K562 (cell line): ENCODE data around the gene ARHGEF38. TPM values are rescaled to one million over a fixed set of nuclear protein-coding genes. Genes with fewer than 3 reads are reported as not detected.

ENCODE experiments used
- ADNP ChIP-seq: fragments of 200-800 bp; sonication (Bioruptor generic); IDR thresholded peaks from 2 replicates; pipeline ENCODE4 v1.6.1; 2016; ENCODE audit warnings: missing genetic modification characterization, missing compliant biosample characterization
- CAMTA2 ChIP-seq: fragments of 250-450 bp; sonication (Bioruptor Pico); conservative IDR thresholded peaks from 2 replicates; pipeline ENCODE4 v1.5.1; 2022
- CBFA2T2 ChIP-seq: fragments of 450-650 bp; conservative IDR thresholded peaks from 2 replicates; pipeline ENCODE4 v1.6.1; 2017; ENCODE audit warnings: mild to moderate bottlenecking
- ERF ChIP-seq: fragments of 450-650 bp; formaldehyde crosslinking; IDR thresholded peaks from 2 replicates; pipeline ENCODE4 v1.4.0; 2020; ENCODE audit warnings: mild to moderate bottlenecking, mixed read lengths
- HDAC8 ChIP-seq: fragments of 450-650 bp; IDR thresholded peaks from 2 replicates; pipeline ENCODE4 v1.6.1; 2016; ENCODE audit warnings: mild to moderate bottlenecking, missing genetic modification characterization, moderate library complexity, missing compliant biosample characterization
- HDGF ChIP-seq: fragments of 450-650 bp; IDR thresholded peaks from 2 replicates; pipeline ENCODE4 v1.6.1; 2016
- L3MBTL2 ChIP-seq: fragments of 450-650 bp; IDR thresholded peaks from 2 replicates; pipeline ENCODE4 v1.6.1; 2016; ENCODE audit warnings: mild to moderate bottlenecking, moderate library complexity
- MEIS2 ChIP-seq: fragments of 450-650 bp; IDR thresholded peaks from 2 replicates; pipeline ENCODE4 v1.6.1; 2014; ENCODE audit warnings: mild to moderate bottlenecking; ENCODE audit not compliant: partially characterized antibody
- NCOA4 ChIP-seq: fragments of 450-650 bp; IDR thresholded peaks from 2 replicates; pipeline ENCODE4 v1.6.1; 2018; ENCODE audit warnings: mild to moderate bottlenecking; ENCODE audit not compliant: partially characterized antibody
- NFRKB ChIP-seq: fragments of 450-650 bp; IDR thresholded peaks from 2 replicates; pipeline ENCODE4 v1.6.1; 2016; ENCODE audit warnings: low read depth
- PCBP1 ChIP-seq: fragments of 200-400 bp; formaldehyde crosslinking; IDR thresholded peaks from 2 replicates; pipeline ENCODE4 v1.6.1; 2018; ENCODE audit warnings: mild to moderate bottlenecking, low read depth, low read length; ENCODE audit not compliant: poor library complexity, severe bottlenecking
- PML ChIP-seq: IDR thresholded peaks from 2 replicates; pipeline ENCODE4 v1.6.1; 2012; ENCODE audit warnings: low read length, inconsistent platforms
- SNRNP70 ChIP-seq: fragments of 200-400 bp; formaldehyde crosslinking; optimal IDR thresholded peaks from 2 replicates; pipeline ENCODE3; 2017; ENCODE audit warnings: low read depth, low read length
- SRF ChIP-seq, 2 experiments: fragments of 250-450, 450-650 bp in 1 of 2; sonication (Bioruptor Pico) in 1 of 2; sonication (generic) in 1 of 2; formaldehyde crosslinking; IDR thresholded peaks; 2 replicates each; pipeline versions ENCODE4 v1.5.0 to v1.5.1; 2020 to 2022; ENCODE audit warnings: mild to moderate bottlenecking in 1 of 2, missing genetic modification reagents in 1 of 2
- ZNF124 ChIP-seq: sonication (generic); formaldehyde crosslinking; IDR thresholded peaks from 2 replicates; pipeline ENCODE4 v1.8.1; 2022; ENCODE audit warnings: missing genetic modification reagents
- ZNF140 ChIP-seq: fragments of 250-450 bp; sonication (Bioruptor Pico); IDR thresholded peaks from 2 replicates; pipeline ENCODE4 v1.8.0; 2021; ENCODE audit warnings: moderate library complexity, mild to moderate bottlenecking, inconsistent platforms
- ZNF263 ChIP-seq: sonication (generic); formaldehyde crosslinking; IDR thresholded peaks from 2 replicates; pipeline ENCODE4 v1.8.0; 2022; ENCODE audit warnings: mild to moderate bottlenecking, missing genetic modification reagents, borderline replicate concordance
- ZNF586 ChIP-seq: fragments of 450-650 bp; formaldehyde crosslinking; conservative IDR thresholded peaks from 2 replicates; pipeline ENCODE4 v1.4.0; 2020; ENCODE audit warnings: mild to moderate bottlenecking, moderate library complexity
- ZNF717 ChIP-seq: fragments of 250-450 bp; sonication (Bioruptor Pico); IDR thresholded peaks from 2 replicates; pipeline ENCODE4 v1.5.0; 2021
- polyA plus RNA-seq, 8 experiments: library from polyadenylated mRNA; depleted of rRNA in 4 of 8; stranded (reverse) in 5 of 8; unstranded in 3 of 8; fragments of >200 nt; fragmentation: Nextera tagmentation in 2 of 8; fragmentation: Illumina TruSeq in 1 of 8; extraction: Ambion mirVana in 2 of 8; extraction: Trizol in 1 of 8; gene quantifications; 2 replicates each; pipeline versions ENCODE4 v1.2.1 to v1.2.3, GENCODE V29; 2011 to 2014; ENCODE audit warnings: inconsistent platforms in 1 of 8, missing spikeins in 1 of 8
- total RNA-seq, 7 experiments: library from RNA; depleted of rRNA in 6 of 7; stranded (reverse); fragments of >200 nt in 6 of 7; fragmentation: Illumina TruSeq in 2 of 7; extraction: Trizol in 2 of 7; gene quantifications; 2 replicates each; pipeline versions ENCODE4 v1.2.1 to v1.2.3, GENCODE V29; 2011 to 2021; ENCODE audit warnings: low replicate concordance in 1 of 7
- TF ChIP-seq, protein P1 (sequence below), 2 experiments: IDR thresholded peaks; 2 replicates each; pipeline ENCODE4 v1.6.1; 2011; ENCODE audit warnings: borderline replicate concordance in 1 of 2, control low read depth in 1 of 2, low read depth in 1 of 2, low read length in 1 of 2, mild to moderate bottlenecking in 1 of 2, mixed read lengths in 1 of 2, moderate library complexity in 1 of 2; ENCODE audit not compliant: insufficient read depth in 1 of 2, insufficient read length in 1 of 2, poor library complexity in 1 of 2, severe bottlenecking in 1 of 2; ENCODE audit errors: extremely low read depth in 1 of 2
- TF ChIP-seq, protein P2 (sequence below): fragments of 450-650 bp; formaldehyde crosslinking; conservative IDR thresholded peaks from 2 replicates; pipeline ENCODE4 v1.4.0; 2022; ENCODE audit warnings: mild to moderate bottlenecking, missing genetic modification characterization
- TF ChIP-seq, protein P3 (sequence below), 2 experiments: fragments of 450-650 bp; IDR thresholded peaks; 2 replicates each; pipeline ENCODE4 v1.6.1; 2018; ENCODE audit warnings: mild to moderate bottlenecking in 2 of 2, low read depth in 1 of 2; ENCODE audit not compliant: partially characterized antibody in 2 of 2

Gene ARHGEF38
- total and polyA plus RNA-seq, 9 of the 15 experiments (the other 6 are each of a cell fraction or from before 2014, with no cell fraction given), result 0.17 TPM; not detected in 8

DNA sequence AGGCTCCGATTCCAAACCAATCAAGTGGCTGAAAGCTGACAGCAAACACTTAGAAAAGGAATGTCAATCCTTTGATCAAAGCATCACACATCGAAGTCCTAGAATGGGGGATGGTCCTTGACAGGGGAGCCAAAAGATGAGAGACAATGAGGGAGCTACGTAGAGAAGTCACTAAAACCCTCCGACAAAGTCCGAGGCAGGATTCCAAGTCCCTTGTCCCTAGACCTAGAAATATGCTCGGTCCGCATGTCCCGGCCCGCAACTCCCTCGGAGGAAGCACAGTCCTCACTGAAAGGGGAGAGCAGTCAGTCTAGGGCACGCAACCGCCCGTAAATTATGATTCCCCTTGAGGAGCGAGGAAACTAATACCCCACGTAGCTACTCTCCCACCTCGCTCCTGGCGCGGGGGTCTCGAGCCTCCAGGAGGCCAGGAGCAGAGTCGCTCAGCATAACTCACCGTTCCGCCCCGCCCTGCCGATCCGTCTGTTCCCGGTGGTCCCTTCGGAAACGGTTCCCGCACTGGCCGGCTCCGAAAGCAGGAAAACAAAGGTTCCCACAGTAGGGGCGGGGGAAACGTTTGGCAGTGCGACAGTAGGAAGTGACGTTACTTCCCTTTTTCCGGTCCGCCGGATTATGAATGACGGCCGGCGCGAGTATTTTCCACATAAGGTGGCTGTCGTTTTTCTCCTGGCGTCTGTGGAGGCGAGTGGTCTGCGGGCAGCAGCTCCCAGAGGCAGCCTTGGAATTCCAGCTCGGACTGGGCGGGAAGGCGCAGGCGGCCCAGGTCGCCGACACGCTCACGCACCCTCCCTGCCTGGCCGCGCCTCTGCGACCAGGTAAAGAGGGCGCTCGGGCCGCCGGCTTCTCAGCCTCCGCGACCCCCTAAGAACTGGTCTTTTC lies 156.0 kb downstream of the ARHGEF38 start, which contains the start of the genes GSTCD and INTS12 (continued):
- TF ChIP-seq CAMTA2, result no peak
- TF ChIP-seq ZNF586 (CRISPR knock-in tag), result no peak
- TF ChIP-seq HDAC8 (tag), result 0 out of 2 replicates have a peak, but pooled peaks have one; percentile 33
- no peak for TF ChIP-seq ZNF717 (CRISPR knock-in tag)
- TF ChIP-seq ZNF263, result peak; percentile 71; the same call in 1 of the 2 replicates
- no peak for TF ChIP-seq SRF (CRISPR knock-in tag; IDR thresholded peaks at IDR 0.05)
- TF ChIP-seq PCBP1, result no peak
- no peak for TF ChIP-seq CBFA2T2
- TF ChIP-seq MEIS2, result peak; percentile 40
- peak; percentile 80 for TF ChIP-seq PML
- TF ChIP-seq, protein P1, sequence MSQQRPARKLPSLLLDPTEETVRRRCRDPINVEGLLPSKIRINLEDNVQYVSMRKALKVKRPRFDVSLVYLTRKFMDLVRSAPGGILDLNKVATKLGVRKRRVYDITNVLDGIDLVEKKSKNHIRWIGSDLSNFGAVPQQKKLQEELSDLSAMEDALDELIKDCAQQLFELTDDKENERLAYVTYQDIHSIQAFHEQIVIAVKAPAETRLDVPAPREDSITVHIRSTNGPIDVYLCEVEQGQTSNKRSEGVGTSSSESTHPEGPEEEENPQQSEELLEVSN (IDR thresholded peaks at IDR 0.05; ENCODE audit: borderline replicate concordance in 1 of 2, extremely low read depth in 1 of 2, insufficient read depth in 1 of 2, insufficient read length in 1 of 2, low read depth in 1 of 2, low read length in 1 of 2, poor library complexity in 1 of 2, severe bottlenecking in 1 of 2), result peak; percentile 32 to 62
- no peak for TF ChIP-seq NCOA4
- TF ChIP-seq ADNP, result no peak
- no peak for TF ChIP-seq SNRNP70
- no peak for TF ChIP-seq HDGF
- TF ChIP-seq, protein P2, sequence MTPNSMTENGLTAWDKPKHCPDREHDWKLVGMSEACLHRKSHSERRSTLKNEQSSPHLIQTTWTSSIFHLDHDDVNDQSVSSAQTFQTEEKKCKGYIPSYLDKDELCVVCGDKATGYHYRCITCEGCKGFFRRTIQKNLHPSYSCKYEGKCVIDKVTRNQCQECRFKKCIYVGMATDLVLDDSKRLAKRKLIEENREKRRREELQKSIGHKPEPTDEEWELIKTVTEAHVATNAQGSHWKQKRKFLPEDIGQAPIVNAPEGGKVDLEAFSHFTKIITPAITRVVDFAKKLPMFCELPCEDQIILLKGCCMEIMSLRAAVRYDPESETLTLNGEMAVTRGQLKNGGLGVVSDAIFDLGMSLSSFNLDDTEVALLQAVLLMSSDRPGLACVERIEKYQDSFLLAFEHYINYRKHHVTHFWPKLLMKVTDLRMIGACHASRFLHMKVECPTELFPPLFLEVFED, result peak; percentile 47; the same call in 1 of the 2 replicates
- TF ChIP-seq L3MBTL2, result peak; percentile 64
- TF ChIP-seq ZNF124 (CRISPR knock-in tag), result 0 out of 2 replicates have a peak, but pooled peaks have one; percentile 45
- TF ChIP-seq NFRKB, result peak; percentile 61; the same call in 1 of the 2 replicates
- TF ChIP-seq, protein P3, sequence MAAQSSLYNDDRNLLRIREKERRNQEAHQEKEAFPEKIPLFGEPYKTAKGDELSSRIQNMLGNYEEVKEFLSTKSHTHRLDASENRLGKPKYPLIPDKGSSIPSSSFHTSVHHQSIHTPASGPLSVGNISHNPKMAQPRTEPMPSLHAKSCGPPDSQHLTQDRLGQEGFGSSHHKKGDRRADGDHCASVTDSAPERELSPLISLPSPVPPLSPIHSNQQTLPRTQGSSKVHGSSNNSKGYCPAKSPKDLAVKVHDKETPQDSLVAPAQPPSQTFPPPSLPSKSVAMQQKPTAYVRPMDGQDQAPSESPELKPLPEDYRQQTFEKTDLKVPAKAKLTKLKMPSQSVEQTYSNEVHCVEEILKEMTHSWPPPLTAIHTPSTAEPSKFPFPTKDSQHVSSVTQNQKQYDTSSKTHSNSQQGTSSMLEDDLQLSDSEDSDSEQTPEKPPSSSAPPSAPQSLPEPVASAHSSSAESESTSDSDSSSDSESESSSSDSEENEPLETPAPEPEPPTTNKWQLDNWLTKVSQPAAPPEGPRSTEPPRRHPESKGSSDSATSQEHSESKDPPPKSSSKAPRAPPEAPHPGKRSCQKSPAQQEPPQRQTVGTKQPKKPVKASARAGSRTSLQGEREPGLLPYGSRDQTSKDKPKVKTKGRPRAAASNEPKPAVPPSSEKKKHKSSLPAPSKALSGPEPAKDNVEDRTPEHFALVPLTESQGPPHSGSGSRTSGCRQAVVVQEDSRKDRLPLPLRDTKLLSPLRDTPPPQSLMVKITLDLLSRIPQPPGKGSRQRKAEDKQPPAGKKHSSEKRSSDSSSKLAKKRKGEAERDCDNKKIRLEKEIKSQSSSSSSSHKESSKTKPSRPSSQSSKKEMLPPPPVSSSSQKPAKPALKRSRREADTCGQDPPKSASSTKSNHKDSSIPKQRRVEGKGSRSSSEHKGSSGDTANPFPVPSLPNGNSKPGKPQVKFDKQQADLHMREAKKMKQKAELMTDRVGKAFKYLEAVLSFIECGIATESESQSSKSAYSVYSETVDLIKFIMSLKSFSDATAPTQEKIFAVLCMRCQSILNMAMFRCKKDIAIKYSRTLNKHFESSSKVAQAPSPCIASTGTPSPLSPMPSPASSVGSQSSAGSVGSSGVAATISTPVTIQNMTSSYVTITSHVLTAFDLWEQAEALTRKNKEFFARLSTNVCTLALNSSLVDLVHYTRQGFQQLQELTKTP (IDR thresholded peaks at IDR 0.05; ENCODE audit: low read depth in 1 of 2, partially characterized antibody in 2 of 2), result peak in 1 of 2 experiments; percentile 45
- TF ChIP-seq ZNF140 (CRISPR knock-in tag), result no peak
- TF ChIP-seq ERF (CRISPR knock-in tag), result no peak; the same call in 1 of the 2 replicates
